IgD-negative memory B cell (primary cell): Measurements from ENCODE around the gene GDF2. TPM values are rescaled to one million over a fixed set of nuclear protein-coding genes. Genes with fewer than 3 reads are reported as not detected.

ENCODE experiments used
- H3K27ac Mint-ChIP-seq, 3 donors: one replicate each; pipeline ENCODE4 v1.8.0; 2020 to 2022; ENCODE audit warnings: mild to moderate bottlenecking in 3 of 3, mixed read lengths in 3 of 3, moderate library complexity in 1 of 3
- H3K27me3 Mint-ChIP-seq: one replicate; pipeline ENCODE4 v1.8.0; 2021; ENCODE audit warnings: mixed read lengths
- H3K36me3 Mint-ChIP-seq: one replicate; pipeline ENCODE4 v1.8.0; 2020; ENCODE audit warnings: mild to moderate bottlenecking, mixed read lengths
- H3K4me1 Mint-ChIP-seq, 3 donors: one replicate each; pipeline ENCODE4 v1.8.0; 2020 to 2022; ENCODE audit warnings: mixed read lengths in 3 of 3, mild to moderate bottlenecking in 1 of 3
- H3K4me3 Mint-ChIP-seq, 4 donors: one replicate each; pipeline ENCODE4 v1.8.0; 2020 to 2022; ENCODE audit warnings: mild to moderate bottlenecking in 4 of 4, mixed read lengths in 4 of 4, moderate library complexity in 3 of 4
- H3K9me3 Mint-ChIP-seq, 3 donors: one replicate each; pipeline ENCODE4 v1.8.0; 2020 to 2021; ENCODE audit warnings: mixed read lengths in 3 of 3, mild to moderate bottlenecking in 1 of 3
- polyA plus RNA-seq: library from polyadenylated mRNA; unstranded; fragments of 300-500 nt; fragmentation: Illumina TruSeq; gene quantifications from one replicate; pipeline ENCODE4 v1.2.3, GENCODE V29; 2021

Gene GDF2
- not detected for polyA plus RNA-seq

DNA sequence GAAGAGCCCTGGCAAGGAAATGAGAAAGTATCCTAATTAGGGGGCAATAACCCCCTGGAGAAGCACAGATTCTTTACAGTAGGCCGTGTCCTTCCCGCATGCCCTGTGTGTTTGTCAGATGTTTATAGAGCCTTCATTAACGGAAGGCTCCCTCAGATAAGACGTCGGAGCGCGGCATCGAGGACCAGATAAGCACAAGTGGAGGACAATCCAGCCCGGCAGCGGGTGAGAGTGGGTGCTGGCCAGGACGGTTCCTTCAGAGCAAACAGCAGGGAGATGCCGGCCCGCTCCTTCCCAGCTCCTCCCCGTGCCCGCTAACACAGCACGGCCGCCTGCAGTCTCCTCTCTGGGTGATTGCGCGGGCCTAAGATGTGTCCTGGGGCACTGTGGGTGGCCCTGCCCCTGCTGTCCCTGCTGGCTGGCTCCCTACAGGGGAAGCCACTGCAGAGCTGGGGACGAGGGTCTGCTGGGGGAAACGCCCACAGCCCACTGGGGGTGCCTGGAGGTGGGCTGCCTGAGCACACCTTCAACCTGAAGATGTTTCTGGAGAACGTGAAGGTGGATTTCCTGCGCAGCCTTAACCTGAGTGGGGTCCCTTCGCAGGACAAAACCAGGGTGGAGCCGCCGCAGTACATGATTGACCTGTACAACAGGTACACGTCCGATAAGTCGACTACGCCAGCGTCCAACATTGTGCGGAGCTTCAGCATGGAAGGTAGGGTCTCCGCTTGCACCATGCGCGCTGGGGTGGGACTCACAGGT is at the start of gene GDF2:
Gene GDF2, plus strand, starts transcription at position 155 of the 762 bp plus-strand sequence. Its CDS starts 215 bp downstream, at position 370.
- H3K36me3 Mint-ChIP-seq, result no peaks in the 10 kb centered on the region
- no peaks in the 10 kb centered on the region for H3K9me3 Mint-ChIP-seq
- H3K4me1 Mint-ChIP-seq, result peaks cover 0 to 3% (median 0%) of the 10 kb centered on the region in 3 donors
- peaks cover 6% of the 10 kb centered on the region for H3K27me3 Mint-ChIP-seq
- no peak within 1 kb of the TSS for H3K4me3 Mint-ChIP-seq
- no peak within 1 kb of the TSS for H3K27ac Mint-ChIP-seq

DNA sequence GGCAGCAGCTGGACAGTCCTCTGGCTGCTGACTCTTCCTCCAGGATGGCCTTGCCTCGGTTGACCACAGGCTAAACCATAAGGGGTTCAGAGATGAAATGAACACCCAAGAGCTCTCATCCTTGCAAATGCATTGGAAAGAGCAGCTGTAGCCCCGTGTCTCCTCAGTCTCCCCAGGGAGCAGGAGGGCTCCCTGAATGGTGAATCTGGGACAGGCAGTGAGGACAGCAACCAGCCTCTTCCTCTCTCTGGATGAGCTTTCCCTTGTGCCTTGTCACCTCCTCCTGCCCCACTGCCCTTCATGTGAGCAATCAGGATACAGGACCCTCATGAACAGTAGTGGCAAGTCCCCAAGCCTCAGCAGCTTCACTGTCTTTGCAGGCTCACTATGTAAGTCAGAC is 46.2 kb upstream of the GDF2 start:
- Mint-ChIP-seq H3K9me3 (peaks cover 0 to 7% (median 0%) of the 10 kb centered on the region in 3 donors), H3K4me1 (peaks cover 0 to 2% (median 0%) of the 10 kb centered on the region in 3 donors), H3K36me3 (peaks cover 1% of the 10 kb centered on the region), H3K27ac (no peak overlapping the region), H3K27me3 (peaks cover 13% of the 10 kb centered on the region), H3K4me3 (no peak overlapping the region)

DNA sequence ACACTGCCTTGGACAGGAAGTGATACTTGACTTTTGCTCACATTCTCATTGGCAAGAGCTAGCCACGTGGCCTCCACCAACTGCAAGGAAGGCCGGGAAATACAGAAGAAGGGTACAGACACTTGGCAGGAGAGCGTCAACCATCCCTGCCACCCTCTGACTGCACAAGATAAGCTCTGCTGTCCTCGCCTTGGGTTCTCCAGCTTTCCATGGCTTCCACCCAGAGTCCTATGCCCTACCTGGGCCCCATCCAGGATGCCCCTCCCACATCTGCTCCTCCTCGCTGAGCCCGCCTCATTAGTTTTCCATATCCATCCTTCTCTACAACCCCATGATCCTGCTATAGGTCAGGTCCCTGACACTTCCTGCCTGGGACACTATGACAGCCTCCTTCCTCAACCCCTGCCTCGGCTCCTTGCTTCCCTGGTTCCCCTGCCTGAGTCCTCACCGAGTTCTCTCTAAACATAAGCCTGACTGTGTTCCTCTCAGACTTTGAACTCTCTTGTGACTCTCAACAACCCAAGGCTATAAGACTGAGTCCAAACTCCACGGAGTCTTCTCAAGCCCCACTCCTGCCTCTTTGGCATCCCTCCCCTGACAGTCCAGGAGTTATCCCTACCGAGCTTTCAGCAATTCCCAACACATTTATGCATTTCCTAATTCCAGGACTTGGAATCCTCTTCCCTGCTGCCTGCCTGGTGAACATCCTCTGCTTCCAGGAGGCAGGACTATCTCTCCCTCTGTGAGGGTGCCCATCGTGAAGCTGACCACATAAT is 45.5 kb upstream of the GDF2 start:
- Mint-ChIP-seq H3K27ac (no peak overlapping the region), H3K27me3 (peaks cover 13% of the 10 kb centered on the region), H3K36me3 (peaks cover 1% of the 10 kb centered on the region), H3K9me3 (peaks cover 0 to 7% (median 0%) of the 10 kb centered on the region in 3 donors), H3K4me1 (peaks cover 0 to 3% (median 2%) of the 10 kb centered on the region in 3 donors), H3K4me3 (no peak overlapping the region)

DNA sequence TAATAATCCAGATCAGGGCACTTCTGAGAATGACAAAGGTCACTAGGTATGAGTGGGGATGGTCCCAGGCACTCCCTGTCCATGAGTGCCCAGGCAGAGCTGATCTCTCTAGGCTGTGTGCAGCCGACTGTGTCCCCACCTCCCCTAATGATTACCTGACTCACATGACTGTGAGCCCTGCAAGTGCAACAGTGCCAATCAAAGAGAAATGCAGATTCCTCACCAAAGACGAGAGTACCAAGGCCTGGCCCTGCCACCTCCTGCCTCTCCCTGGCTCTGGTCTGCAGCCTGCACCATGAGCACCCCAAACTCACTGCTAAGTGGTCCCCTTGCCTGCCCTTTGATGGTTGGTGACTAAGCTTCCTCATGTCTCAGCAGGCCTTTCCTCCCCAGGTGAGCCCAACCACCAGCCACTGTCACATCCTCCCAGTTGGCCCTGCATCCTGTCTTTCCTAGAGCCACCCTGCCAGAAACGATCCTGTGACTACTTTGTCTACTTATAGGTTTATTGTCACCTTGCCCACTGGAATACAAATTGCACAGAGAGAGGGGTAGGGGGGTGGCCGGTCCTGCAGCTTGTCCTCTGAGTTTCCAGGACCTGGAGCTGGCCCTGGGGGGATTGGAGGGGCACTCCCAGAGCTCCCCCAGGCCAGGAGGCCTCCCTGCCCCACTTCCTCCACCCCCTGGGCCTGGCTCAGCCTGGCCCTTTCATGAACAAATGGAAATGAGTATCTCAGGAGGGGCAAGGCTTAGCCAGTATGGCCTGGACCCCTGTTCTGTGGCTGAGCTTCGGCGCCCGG is 44.7 kb upstream of the GDF2 start:
- H3K36me3 Mint-ChIP-seq, result peaks cover 1% of the 10 kb centered on the region
- H3K4me3 Mint-ChIP-seq, result no peak overlapping the region
- peaks cover 0 to 7% (median 0%) of the 10 kb centered on the region in 3 donors for H3K9me3 Mint-ChIP-seq
- no peak overlapping the region for H3K27ac Mint-ChIP-seq
- H3K27me3 Mint-ChIP-seq, result peaks cover 13% of the 10 kb centered on the region
- peaks cover 2 to 6% (median 3%) of the 10 kb centered on the region in 3 donors for H3K4me1 Mint-ChIP-seq

DNA sequence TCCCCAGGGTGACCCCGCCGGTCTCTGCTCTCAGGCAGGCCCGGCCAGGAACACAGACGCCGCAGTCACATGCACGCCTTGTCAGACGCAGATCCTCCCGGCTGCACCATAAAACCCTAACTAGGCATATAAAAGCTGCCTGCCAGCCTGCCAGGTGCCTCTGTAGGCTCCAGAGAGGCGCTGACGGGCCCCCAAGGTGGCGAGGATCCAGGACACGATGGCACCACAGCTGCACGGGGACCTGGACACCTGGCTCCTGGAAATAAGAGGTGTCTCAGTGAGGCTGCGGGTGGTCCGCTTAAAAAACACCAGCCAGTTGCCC is 44.1 kb upstream of the GDF2 start:
- Mint-ChIP-seq H3K4me1 (peaks cover 2 to 6% (median 3%) of the 10 kb centered on the region in 3 donors), H3K27me3 (peaks cover 15% of the 10 kb centered on the region), H3K4me3 (no peak overlapping the region), H3K9me3 (peaks cover 0 to 6% (median 0%) of the 10 kb centered on the region in 3 donors), H3K27ac (no peak overlapping the region), H3K36me3 (peaks cover 1% of the 10 kb centered on the region)

DNA sequence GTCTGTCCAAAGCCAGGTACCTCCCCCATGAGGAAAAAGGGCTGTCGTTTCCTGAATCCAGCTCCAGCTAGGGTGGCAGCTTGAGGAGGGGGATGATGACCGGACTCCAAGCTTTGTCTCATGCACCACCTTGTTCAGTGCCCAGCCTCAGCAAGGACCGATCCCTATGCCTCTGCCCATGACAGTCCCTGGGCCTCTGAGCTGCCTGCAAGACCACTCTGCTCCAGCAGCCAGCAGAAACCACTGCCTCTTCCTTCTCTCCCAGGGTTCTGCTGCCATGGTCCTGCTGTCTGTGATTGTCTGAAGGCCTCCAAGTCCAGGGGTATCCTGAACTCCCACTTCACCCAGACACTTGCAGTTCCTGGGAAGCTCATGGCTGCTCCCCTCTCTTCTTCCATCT is 43.5 kb upstream of the GDF2 start:
- no peak overlapping the region for H3K4me3 Mint-ChIP-seq
- H3K27ac Mint-ChIP-seq, result peak overlapping the region in 1 of 3 donors; percentile 59
- peaks cover 2 to 6% (median 3%) of the 10 kb centered on the region in 3 donors for H3K4me1 Mint-ChIP-seq
- H3K36me3 Mint-ChIP-seq, result peaks cover 1% of the 10 kb centered on the region
- H3K27me3 Mint-ChIP-seq, result peaks cover 14% of the 10 kb centered on the region
- peaks cover 0 to under 1% (median 0%) of the 10 kb centered on the region in 3 donors for H3K9me3 Mint-ChIP-seq

DNA sequence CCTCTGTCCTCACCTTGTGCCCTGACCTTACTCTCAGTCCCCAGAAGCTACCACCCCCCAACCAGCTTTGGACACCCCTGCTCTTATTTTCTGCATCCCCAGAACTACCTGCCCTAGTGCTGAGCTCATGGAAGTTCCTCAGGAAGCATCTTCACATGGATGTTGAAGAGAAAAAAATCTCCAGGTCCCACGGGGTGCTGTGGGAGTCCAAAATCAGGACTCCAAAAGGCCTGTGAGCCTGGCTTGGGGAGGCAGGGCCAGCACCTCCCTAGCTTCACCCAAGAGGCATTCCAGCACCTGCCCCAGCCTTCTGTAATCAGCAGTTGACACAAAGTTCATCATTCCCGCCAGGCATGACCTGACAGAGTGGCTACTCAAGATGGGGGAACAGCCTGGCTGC is 43.0 kb upstream of the GDF2 start:
- peaks cover 14% of the 10 kb centered on the region for H3K27me3 Mint-ChIP-seq
- peaks cover 2 to 6% (median 3%) of the 10 kb centered on the region in 3 donors for H3K4me1 Mint-ChIP-seq
- H3K27ac Mint-ChIP-seq, result no peak overlapping the region
- peaks cover 1% of the 10 kb centered on the region for H3K36me3 Mint-ChIP-seq
- no peaks in the 10 kb centered on the region for H3K9me3 Mint-ChIP-seq
- H3K4me3 Mint-ChIP-seq, result no peak overlapping the region

DNA sequence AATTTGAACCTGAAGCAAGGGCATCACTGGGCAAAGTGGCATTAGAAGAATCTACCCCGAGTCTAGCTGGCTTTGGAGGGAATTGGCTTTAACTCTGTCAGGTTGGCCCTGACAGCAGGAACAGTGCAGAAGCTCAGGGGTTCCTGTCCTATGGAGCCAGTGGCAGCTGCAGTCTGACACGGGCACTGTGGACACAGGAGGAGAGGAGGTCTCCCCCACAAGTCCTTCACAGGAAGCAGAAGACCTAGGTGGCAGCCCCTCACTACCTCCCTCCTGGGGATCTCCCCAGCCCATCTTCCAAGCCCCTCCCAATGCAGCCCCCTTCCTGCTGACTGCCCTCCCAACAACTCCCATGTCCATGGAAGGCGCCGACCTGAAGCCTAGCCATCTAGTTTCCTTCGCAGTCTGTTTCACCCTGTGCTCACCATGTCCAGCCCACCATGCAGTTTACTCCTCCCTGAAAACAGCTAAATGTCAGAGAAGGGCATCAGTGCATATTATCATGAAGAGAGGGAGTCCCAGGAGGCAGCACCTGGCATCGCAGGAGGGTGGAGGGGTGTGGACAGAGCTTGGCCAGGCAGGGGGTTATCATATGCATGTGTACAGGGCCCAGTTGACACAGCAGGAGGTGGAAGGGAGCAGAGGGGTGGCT is 40.1 kb upstream of the GDF2 start:
- Mint-ChIP-seq H3K36me3 (no peaks in the 10 kb centered on the region), H3K27me3 (peaks cover 9% of the 10 kb centered on the region), H3K27ac (peak overlapping the region in 1 of 3 donors; percentile 36), H3K4me1 (peaks cover 3 to 9% (median 6%) of the 10 kb centered on the region in 3 donors), H3K9me3 (no peaks in the 10 kb centered on the region), H3K4me3 (no peak overlapping the region)

DNA sequence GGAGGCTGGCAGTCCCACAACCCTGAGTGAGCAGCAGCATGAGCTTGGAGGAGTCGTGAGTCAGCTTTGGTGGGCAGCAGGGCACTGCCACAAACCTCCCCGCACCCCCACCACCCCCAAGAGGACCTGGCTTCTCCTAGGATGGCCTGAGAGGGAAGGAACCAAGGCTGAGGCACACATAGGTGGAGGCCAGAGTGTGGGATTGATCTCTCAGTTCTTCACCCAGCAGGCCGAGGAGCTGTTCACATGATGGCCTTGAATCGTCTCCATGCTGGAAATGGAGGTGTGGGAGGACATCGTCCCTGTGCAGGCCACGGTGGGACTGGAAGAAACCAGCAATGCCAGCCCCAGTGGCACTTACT is 39.6 kb upstream of the GDF2 start:
- Mint-ChIP-seq H3K27me3 (peaks cover 8% of the 10 kb centered on the region), H3K9me3 (no peaks in the 10 kb centered on the region), H3K4me3 (no peak overlapping the region), H3K27ac (no peak overlapping the region), H3K4me1 (peaks cover 3 to 8% (median 6%) of the 10 kb centered on the region in 3 donors), H3K36me3 (no peaks in the 10 kb centered on the region)

DNA sequence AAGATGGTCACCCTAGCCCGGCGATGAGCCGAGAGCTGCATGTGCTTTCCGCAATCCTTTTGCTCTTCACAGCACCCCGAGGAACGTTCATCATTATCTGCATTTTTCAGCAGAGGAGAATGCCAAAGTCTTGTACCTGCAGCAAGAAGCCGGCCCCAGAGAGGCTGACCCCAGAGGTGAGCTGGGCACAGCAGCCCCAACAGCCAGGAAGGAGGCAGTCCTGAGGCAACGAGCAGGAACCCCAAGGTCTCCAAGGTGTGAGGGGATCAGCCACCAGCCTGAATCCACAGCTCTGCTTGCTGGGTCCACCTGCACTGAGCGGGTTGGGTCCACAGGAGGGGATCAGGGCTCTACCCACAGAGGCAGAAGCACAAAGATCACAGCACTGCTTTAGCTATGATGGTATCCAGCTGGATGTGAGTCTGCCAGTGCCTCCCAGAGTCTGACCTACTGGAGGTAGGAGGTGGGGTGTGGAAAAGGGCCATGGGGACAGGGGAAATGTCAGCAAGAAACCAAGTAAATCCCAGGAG is 39.1 kb upstream of the GDF2 start:
- Mint-ChIP-seq H3K27ac (no peak overlapping the region), H3K36me3 (no peaks in the 10 kb centered on the region), H3K27me3 (peaks cover 8% of the 10 kb centered on the region), H3K4me3 (peak overlapping the region in 1 of 4 donors; percentile 17), H3K9me3 (no peaks in the 10 kb centered on the region), H3K4me1 (peaks cover 3 to 8% (median 6%) of the 10 kb centered on the region in 3 donors)

DNA sequence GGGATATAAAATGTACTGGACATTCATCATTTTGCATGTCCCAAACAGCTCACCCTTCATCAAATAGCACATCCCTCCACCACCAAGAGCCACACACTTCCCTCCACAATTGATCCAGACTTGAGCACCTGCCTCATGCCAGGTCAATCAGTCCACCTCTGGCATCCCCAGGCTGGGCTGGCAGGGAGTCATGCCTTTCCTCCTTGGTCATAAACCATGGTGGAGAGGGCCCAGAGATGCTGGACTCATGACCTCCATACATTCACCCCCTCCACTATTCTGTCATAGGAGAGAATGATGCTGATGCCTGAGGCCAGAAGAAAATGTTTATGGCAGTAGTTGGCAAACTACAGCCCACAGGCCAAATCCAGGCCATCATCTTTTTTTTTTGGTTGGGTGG is 38.4 kb upstream of the GDF2 start:
- Mint-ChIP-seq H3K4me1 (peaks cover 3 to 8% (median 6%) of the 10 kb centered on the region in 3 donors), H3K27me3 (peaks cover 8% of the 10 kb centered on the region), H3K9me3 (no peaks in the 10 kb centered on the region), H3K27ac (peak overlapping the region in 1 of 3 donors; percentile 20), H3K36me3 (no peaks in the 10 kb centered on the region), H3K4me3 (no peak overlapping the region)

DNA sequence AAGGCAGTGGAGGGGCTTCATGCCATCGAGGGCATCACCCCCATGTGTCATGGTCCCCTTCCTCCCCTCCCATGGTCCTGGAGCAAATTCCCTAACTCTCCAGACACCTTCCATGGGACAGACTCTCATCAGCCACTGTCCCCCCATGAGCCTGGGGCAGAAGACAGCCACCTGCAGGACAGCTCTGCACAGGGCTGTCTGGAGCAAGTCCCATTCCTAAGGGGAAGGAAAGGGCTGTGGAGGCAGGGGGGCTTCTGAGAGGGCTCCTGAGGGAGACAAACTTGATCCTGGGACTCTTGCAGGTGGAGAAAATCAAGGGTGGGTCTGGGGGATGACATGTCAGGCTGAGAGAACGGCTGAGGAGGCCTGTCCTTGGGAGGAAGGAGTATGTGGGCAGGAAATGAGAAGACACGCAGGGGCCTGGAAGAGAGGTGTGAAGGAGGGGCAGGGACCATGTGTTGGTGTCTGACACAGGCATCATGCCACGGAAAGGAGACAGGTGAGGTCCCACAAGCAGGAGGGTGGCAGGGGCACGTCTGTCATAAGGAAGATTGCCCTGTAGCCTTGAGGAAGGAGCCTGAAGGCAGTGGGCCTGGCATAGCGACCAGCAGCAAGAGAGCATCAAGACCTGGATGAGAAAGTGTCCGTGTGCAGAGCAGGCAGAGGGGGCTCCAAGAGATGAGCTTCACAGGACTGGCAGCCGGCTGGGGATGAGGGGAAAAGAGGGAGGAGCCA is 36.7 kb upstream of the GDF2 start:
- H3K9me3 Mint-ChIP-seq, result no peaks in the 10 kb centered on the region
- H3K27me3 Mint-ChIP-seq, result peaks cover 4% of the 10 kb centered on the region
- H3K4me1 Mint-ChIP-seq, result peaks cover 3 to 8% (median 6%) of the 10 kb centered on the region in 3 donors
- peak overlapping the region in 1 of 3 donors; percentile 59 for H3K27ac Mint-ChIP-seq
- no peaks in the 10 kb centered on the region for H3K36me3 Mint-ChIP-seq
- H3K4me3 Mint-ChIP-seq, result no peak overlapping the region

DNA sequence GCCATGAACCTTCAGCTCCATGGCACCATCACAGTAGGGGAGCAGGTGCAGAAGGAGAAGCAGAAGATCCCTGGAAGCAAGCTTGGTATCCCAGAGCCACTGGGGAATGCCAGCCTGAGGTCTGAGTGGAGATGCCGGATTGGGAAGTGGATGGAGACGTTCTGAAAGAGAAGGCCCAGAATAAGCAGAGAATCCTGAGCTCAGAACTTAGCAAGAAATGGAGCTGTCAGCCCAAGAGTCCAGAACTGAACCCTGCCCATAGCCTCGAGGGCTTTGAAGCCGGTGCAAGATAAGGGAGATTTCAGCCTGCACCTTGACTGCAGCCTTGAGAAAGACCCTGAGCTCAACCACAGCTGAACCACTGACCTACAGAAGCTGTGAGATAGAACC is 36.1 kb upstream of the GDF2 start:
- Mint-ChIP-seq H3K9me3 (no peaks in the 10 kb centered on the region), H3K27ac (no peak overlapping the region), H3K4me1 (peaks cover 3 to 8% (median 6%) of the 10 kb centered on the region in 3 donors), H3K27me3 (peaks cover 4% of the 10 kb centered on the region), H3K36me3 (no peaks in the 10 kb centered on the region), H3K4me3 (no peak overlapping the region)
